ENCODE results near the gene AP3S2. TPM values are rescaled to one million over a fixed set of nuclear protein-coding genes. Genes with fewer than 3 reads are reported as not detected.
"Not testable (repeated sequence)": the region's sequence is repeated elsewhere in the genome, so short reads cannot be mapped to it uniquely, and the experiment has no call there.

The AP3S2 gene
- total RNA-seq, 1 experiment from 2014 or later: 53.9 TPM

GRCh38 chr15:89864958-89865739 lies 28.6 kb downstream of the AP3S2 start:
- no peak for DNase-seq (ENCODE audit: low read depth)

- DNase-seq (ENCODE audit: low read depth): no peak
These were observed 29.9 kb downstream of the AP3S2 start for GRCh38 chr15:89863918-89864317.

DNA sequence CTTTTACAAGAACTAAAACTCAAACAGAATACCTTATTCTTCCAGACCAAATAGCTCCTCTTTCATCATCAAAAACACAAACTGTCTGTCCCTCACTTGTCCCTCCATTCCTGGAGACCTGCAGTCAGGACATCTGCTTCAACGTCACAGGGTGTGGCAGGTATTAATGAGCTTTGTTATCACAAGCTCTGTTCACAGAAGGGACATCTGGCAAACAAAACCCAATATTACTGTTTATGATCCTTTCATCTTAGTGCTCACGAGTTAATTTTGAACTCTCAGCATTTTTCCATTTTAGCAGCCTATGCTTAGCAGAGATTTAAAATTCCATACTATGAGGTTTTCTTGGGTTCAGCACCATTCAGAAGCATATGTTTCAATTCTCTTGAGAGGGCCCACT lies 32.9 kb downstream of the AP3S2 start:
- no peak for DNase-seq (ENCODE audit: low read depth)

- DNase-seq (ENCODE audit: low read depth): no peak
These were observed 33.4 kb downstream of the AP3S2 start for GRCh38 chr15:89860431-89860830.

DNA sequence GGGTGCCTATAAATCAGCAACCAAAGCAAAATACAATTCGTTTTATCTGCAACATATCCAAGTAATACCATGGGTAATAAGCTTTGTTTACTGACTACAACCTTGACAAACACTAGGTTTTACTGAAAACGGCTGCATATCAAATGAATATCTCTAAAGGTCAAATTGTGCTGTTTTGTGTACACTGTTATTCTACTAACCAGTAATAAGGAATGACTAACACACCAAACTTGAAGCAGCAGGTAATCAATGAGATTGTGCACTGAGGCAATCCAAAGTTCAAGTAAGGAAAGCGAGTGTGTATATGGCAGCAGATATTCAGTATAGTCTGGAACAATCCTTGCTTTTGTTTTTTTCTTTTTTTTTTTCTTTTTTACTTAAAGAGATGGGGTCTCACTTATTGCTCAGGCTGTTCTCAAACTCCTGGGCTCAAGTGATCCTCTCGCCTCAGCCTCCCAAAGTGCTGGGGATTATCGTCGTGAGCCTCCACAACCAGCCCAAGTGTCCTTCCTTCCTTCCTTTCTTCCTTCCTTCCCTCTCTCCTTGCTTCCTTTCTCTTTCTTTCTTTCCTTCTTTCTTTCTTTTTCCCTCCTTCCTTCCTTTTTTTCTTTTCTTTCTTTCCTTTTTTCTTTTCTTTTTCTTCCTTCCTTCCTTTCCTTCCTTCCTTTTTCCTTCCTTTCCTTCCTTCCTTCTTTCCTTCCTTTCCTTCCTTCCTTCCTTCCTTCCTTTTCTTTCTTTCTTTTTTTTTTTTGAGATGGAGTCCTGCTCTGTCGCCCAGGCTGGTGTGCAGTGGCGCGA lies 34.9 kb downstream of the AP3S2 start:
- no peak for DNase-seq (ENCODE audit: low read depth)

- DNase-seq (ENCODE audit: low read depth): no peak
These were observed 36.1 kb downstream of the AP3S2 start for GRCh38 chr15:89857673-89858072.

DNA sequence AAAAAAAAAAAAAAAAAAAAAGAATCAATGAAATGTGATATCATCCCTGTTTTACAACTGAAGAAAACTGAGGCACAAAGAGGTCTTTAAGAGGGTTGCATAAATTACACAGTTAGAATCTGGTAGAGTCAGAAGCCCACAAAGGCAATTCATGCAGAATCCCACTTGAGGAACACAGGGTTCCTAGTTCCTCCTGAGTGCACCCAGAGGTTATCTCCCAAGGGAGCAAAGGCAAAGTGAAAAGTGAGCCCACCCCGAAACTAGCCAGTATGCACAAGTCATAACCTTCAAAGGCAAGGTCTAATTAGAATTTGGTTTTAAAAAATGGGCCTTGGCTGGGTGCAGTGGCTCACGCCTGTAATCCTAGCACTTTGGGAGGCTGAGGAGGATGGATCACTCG lies 37.8 kb downstream of the AP3S2 start:
- DNase-seq (ENCODE audit: low read depth): no peak

GRCh38 chr15:89854863-89855262 lies 38.9 kb downstream of the AP3S2 start:
- DNase-seq (ENCODE audit: low read depth): not testable (repeated sequence)

- no peak for DNase-seq (ENCODE audit: low read depth)
These were observed 41.3 kb downstream of the AP3S2 start for GRCh38 chr15:89852342-89852995.

DNA sequence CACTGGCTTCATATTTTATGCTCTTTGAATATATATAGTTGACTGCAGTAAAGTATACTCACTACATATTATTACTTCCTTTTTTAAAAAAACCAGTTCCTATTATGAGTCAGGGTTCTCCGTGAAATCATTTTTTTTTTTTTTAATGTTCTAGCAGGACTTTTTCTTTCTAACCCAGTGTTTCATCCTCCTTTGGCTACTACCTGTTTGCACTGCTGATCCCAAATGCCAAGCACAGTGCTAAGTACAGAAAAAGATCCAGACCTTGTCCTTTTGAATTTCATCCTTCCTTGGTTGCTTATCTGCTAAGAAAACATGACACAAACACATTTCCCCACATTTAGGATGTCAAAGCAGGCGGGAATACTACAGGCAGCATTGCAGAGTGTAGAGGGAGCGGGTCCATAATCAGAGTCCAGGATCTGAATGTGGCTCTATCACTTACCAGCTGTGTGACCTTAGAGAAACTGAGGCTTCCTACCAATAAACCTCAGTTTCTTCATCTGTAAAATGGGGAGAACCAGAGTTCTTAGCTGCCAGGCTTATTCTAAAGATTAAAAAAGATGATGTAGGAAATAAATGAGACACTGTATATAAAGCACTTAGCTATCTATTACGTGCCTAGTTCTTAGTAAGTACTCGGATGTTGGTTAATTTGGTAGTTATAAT lies 42.0 kb downstream of the AP3S2 start:
- DNase-seq (ENCODE audit: low read depth): no peak

DNA sequence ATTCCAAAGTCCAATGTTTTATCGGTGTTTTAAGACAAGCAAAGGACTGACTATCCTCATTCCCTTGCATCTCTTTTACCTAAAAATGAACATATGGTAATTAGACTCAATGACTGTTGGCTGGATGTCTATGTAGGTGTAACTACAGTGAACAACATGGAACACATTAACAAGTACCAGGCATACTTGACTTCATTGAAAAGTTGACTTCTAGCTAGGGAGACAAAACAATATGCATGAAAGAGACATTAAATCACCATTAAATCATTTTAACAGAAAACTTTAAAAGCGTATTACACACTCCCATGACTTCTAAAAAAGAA lies 44.9 kb downstream of the AP3S2 start:
- no peak for DNase-seq (ENCODE audit: low read depth)

DNA sequence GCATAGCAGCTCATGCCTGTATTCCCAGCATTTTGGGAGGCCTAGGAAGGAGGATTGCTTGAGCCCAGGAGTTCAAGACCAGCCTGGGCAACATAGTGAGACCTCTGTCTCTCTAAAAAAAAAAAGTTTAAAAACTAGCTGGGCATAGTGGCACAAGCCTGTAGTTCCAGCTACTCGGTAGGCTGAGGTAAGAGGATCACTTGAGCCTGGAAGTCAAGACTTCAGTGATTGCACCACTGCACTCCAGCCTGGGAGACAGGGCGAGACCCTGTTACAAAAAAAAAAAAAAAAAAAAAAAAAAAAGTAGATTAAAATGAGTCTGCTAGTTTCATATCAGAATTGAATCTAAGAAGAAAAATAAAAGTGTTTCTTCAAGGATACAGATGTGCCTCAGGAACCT lies 46.7 kb downstream of the AP3S2 start:
- no peak for DNase-seq (ENCODE audit: low read depth)

- DNase-seq (ENCODE audit: low read depth): peak; percentile 81
These were observed 48.4 kb downstream of the AP3S2 start for GRCh38 chr15:89845305-89845893.

- no peak for DNase-seq (ENCODE audit: low read depth)
These were observed 51.8 kb downstream of the AP3S2 start for GRCh38 chr15:89841962-89842361.

DNA sequence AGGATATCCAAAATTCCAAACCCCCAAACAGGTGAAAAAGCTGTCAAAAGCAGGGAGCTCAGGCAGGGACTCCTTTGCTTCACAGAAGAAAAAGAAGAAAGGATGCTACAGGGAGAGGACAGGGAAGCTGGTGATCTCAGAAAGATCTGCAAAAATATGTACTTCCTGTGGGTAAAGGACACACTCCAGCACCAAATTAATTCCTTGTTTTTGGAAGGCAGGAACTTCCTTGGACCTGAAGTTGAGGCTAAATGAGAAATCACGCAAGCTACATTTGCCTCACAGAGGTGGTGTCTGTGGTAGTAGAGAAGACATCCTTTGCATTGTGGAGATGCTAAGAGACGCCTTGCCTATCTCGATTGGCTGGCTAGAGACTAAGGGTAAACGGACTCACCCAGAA lies 52.5 kb downstream of the AP3S2 start:
- no peak for DNase-seq (ENCODE audit: low read depth)

DNA sequence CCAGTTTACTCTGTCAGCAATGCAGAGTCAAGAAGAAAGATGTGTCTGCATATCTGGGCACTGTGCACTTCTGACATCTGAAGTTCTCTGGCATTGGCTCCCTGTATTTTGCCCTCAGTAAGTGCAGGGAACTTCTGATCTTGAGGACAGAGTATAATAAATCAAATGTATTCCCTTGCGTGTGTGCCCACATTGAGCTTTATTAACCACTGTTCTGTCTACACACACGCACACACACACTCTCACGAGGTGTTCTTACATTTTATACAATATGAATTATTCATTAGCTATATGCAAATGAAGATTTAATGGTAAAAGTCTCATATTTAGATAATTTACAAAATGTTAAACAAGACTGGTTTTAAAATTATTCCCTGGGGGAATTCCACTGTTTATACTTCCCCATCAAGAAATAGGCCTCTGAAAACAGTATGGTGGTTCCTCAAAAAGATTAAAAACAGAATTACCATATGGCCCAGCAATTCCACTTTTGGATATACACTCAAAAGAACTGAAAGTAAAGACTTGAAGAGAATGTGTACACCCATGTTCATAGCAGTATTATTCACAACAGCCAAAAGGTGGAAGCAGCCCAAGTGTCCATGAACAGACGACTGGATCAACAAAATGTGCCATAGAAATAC lies 54.5 kb downstream of the AP3S2 start:
- DNase-seq (ENCODE audit: low read depth): no peak

- no peak for DNase-seq (ENCODE audit: low read depth)
These were observed 56.0 kb downstream of the AP3S2 start for GRCh38 chr15:89837830-89838178.

DNA sequence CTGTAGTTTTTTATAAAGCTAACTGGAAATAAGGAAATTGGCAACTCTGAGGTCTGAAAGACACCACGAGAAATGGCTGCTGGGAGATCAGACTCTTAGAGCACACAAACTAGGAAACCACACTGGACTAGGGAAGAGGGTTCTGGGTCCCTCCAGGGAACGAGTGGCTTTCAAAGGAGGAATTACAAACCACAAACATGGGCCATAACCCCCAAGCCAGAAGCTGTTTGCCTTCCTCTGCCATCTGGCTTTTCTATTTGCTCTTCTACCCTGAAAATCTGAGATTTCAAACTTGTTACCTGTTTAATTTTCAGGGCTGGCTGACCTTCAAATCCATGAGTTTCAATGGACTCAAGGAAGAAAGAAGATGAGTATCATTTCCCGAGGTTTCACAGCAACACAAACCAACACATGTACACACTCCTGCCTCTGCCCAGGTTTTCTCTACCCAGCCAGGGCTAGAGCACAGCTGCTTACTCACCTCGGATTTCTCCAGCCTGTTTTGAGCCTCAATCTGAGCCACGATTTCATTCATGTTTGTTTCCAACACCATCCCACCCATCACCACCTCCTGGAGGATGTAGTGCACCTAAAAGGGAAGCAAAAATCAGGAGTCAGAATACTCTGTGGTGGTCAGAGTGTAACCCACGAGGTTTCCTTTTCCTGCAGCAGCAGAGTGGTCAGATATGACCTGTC lies 56.5 kb downstream of the AP3S2 start:
- peak; percentile 41 for DNase-seq (ENCODE audit: low read depth)

DNA sequence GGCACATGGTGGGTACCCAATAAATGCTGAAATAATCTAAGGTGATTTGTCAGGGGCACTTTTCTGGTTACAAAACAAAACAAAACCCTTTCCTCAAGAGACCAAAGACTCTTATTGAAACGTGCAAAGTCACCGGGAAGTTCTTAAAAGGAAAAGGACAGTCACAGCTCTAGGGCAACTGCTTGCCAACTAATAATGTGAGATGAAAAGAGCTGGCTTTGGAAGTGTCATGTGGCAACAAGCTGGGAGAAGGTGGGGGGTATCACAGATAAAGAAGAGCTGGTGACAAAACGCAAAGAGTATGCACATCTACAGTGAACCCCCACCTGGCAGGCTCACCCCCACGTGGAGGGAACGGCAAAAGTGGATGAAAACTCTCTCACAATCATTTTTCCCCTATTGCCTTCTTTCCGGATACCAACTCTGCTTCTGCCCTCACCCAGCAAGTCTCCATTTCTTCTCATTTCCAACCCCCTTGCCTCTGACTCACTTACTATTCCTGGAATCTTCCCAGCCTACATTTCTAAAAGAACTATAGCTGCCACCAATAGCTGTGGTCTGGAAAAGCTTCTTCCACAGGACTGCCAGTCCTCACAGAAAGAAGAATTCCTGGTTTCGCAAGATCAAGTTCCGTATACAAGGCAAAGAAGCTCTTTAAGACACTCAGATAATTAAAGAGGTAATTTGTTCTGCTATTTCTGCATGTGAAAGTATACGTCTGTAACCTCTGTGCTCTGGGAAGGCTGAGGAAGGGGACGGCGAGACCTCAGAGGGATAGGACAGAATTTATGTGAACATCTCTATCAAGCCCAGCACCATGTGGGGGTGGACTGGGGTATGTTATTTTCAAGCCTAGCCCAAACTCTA lies 57.3 kb downstream of the AP3S2 start:
- DNase-seq (ENCODE audit: low read depth): peak; percentile 71

- no peak for DNase-seq (ENCODE audit: low read depth)
These were observed 58.6 kb downstream of the AP3S2 start for GRCh38 chr15:89835176-89835564.

All from Daoy (cell line).